ENCODE results near the gene BLM. TPM values are rescaled to one million over a fixed set of nuclear protein-coding genes. Genes with fewer than 3 reads are reported as not detected.
A peak's percentile ranks its signal among the peaks of the same experiment; 100 is the strongest.

Gene BLM
- polyA plus RNA-seq, 2 of the 4 experiments (the other 2 are of a cell fraction) = 10.5 to 15.2 TPM

DNA sequence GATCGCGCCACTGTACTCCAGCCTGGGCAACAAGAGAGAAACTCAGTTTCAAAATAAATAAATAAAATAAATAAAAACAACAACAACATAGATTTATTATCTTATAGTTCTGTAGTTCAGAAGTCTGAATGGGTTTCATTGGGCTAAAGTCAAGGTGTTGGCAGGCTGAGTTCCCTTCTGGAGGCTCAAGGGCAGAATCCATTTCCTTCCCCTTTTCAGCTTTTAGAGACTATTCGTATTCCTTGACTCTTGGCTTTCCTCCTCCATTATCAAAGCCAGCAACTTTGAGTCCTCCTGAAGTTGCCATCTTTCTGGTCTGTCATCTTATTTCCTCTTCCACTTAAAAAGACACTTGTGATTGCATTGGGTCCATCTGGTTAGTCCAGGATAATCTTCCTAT lies 12.1 kb downstream of the BLM start (continued):
- TF ChIP-seq POLR2AphosphoS2 (conservative IDR thresholded peaks at IDR 0.05; ENCODE audit: low read length) (no peak), HEYL (CRISPR knock-in tag; IDR thresholded peaks at IDR 0.05) (no peak)
- TF ChIP-seq, protein P1, sequence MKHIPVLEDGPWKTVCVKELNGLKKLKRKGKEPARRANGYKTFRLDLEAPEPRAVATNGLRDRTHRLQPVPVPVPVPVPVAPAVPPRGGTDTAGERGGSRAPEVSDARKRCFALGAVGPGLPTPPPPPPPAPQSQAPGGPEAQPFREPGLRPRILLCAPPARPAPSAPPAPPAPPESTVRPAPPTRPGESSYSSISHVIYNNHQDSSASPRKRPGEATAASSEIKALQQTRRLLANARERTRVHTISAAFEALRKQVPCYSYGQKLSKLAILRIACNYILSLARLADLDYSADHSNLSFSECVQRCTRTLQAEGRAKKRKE (CRISPR knock-in tag; IDR thresholded peaks at IDR 0.05; ENCODE audit: low read depth) = no peak

DNA sequence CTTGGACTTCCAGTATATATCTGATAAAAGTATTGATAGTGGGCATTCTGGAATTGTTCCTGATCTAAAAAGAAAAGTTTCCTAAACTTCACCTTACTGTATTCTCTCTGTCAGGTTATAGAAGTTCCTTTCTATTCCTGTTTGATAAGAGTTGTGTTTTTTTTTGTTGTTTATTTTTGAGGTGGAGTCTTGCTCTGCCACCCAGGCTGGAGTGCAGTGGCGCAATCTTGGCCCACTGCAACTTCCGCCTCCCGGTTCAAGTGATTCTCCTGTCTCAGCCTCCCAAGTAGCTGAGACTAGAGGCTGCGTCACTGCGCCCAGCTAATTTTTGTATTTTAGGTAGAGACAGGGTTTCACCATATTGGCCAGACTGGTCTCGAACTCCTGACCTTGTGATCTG lies 13.1 kb downstream of the BLM start:
- ATAC-seq = no peak
- no peak for DNase-seq (ENCODE audit: low read depth in 1 of 2, low spot score in 1 of 2)

DNA sequence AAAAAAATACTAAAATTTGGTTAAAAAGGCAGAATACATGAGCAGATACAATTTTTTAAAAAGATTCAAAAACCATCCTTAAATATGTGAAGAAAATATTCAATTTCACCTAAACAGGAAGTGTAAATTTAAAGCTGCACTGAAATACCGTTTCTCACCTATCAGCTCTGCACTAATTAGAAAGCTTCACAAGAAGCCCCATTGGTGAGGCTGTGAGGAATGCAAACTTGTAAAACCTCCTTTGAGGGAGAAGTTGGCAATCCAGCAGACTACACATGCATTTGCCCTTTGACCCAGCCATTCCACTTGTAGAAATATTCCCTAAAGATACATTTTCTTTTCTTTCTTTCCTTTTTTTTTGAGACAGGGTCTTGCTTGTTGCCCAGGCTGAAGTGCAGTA lies 18.8 kb downstream of the BLM start:
- 91% methylated on average over 1 of the region's 1 CpG for WGBS (ENCODE audit: missing lambda C conversion rate)
- ATAC-seq (no peak), FAIRE-seq (no peak), DNase-seq (ENCODE audit: low read depth in 1 of 2, low spot score in 1 of 2) (no peak)
- H3K27ac ChIP-seq = no peak overlapping the region
- peaks cover 9% of the 10 kb centered on the region; the same call in 1 of the 3 replicates for H3K9me3 ChIP-seq
- no peak overlapping the region for H3K4me3 ChIP-seq
- ChIA-PET CTCF (no interaction called here), POLR2A (no interaction called here)
- no peaks in the 10 kb centered on the region for H3K4me1 ChIP-seq
- H3K4me2 ChIP-seq = no peak overlapping the region
- TF ChIP-seq, protein P2, sequence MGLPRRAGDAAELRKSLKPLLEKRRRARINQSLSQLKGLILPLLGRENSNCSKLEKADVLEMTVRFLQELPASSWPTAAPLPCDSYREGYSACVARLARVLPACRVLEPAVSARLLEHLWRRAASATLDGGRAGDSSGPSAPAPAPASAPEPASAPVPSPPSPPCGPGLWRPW (IDR thresholded peaks at IDR 0.05) = no peak
- TF ChIP-seq POLR2AphosphoS2 (conservative IDR thresholded peaks at IDR 0.05; ENCODE audit: low read length) = no peak
- TF ChIP-seq, protein P3, sequence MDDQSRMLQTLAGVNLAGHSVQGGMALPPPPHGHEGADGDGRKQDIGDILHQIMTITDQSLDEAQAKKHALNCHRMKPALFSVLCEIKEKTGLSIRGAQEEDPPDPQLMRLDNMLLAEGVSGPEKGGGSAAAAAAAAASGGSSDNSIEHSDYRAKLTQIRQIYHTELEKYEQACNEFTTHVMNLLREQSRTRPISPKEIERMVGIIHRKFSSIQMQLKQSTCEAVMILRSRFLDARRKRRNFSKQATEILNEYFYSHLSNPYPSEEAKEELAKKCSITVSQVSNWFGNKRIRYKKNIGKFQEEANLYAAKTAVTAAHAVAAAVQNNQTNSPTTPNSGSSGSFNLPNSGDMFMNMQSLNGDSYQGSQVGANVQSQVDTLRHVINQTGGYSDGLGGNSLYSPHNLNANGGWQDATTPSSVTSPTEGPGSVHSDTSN (IDR thresholded peaks at IDR 0.05) = no peak
- no peak for TF ChIP-seq NR3C1 (IDR thresholded peaks at IDR 0.05)
- TF ChIP-seq, protein P4, sequence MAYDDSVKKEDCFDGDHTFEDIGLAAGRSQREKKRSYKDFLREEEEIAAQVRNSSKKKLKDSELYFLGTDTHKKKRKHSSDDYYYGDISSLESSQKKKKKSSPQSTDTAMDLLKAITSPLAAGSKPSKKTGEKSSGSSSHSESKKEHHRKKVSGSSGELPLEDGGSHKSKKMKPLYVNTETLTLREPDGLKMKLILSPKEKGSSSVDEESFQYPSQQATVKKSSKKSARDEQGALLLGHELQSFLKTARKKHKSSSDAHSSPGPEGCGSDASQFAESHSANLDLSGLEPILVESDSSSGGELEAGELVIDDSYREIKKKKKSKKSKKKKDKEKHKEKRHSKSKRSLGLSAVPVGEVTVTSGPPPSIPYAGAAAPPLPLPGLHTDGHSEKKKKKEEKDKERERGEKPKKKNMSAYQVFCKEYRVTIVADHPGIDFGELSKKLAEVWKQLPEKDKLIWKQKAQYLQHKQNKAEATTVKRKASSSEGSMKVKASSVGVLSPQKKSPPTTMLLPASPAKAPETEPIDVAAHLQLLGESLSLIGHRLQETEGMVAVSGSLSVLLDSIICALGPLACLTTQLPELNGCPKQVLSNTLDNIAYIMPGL (CRISPR knock-in tag; IDR thresholded peaks at IDR 0.05; ENCODE audit: borderline replicate concordance) = no peak
- TF ChIP-seq EHMT2 (IDR thresholded peaks at IDR 0.05; ENCODE audit: low read depth) = no peak
- no peak for TF ChIP-seq ZSCAN20 (CRISPR knock-in tag; IDR thresholded peaks at IDR 0.05)
- TF ChIP-seq, protein P5, sequence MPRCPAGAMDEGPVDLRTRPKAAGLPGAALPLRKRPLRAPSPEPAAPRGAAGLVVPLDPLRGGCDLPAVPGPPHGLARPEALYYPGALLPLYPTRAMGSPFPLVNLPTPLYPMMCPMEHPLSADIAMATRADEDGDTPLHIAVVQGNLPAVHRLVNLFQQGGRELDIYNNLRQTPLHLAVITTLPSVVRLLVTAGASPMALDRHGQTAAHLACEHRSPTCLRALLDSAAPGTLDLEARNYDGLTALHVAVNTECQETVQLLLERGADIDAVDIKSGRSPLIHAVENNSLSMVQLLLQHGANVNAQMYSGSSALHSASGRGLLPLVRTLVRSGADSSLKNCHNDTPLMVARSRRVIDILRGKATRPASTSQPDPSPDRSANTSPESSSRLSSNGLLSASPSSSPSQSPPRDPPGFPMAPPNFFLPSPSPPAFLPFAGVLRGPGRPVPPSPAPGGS (IDR thresholded peaks at IDR 0.05) = no peak
- TF ChIP-seq GATA3 (IDR thresholded peaks at IDR 0.05; ENCODE audit: borderline replicate concordance) = no peak
- no peak for TF ChIP-seq HDAC2 (IDR thresholded peaks at IDR 0.05)
- no peak for TF ChIP-seq FOSB (CRISPR knock-in tag; IDR thresholded peaks at IDR 0.05)
- TF ChIP-seq, protein P6, sequence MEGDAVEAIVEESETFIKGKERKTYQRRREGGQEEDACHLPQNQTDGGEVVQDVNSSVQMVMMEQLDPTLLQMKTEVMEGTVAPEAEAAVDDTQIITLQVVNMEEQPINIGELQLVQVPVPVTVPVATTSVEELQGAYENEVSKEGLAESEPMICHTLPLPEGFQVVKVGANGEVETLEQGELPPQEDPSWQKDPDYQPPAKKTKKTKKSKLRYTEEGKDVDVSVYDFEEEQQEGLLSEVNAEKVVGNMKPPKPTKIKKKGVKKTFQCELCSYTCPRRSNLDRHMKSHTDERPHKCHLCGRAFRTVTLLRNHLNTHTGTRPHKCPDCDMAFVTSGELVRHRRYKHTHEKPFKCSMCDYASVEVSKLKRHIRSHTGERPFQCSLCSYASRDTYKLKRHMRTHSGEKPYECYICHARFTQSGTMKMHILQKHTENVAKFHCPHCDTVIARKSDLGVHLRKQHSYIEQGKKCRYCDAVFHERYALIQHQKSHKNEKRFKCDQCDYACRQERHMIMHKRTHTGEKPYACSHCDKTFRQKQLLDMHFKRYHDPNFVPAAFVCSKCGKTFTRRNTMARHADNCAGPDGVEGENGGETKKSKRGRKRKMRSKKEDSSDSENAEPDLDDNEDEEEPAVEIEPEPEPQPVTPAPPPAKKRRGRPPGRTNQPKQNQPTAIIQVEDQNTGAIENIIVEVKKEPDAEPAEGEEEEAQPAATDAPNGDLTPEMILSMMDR (IDR thresholded peaks at IDR 0.05) = no peak
- TF ChIP-seq FOSL2 (IDR thresholded peaks at IDR 0.05) = no peak
- no peak for TF ChIP-seq FOSL2 (CRISPR knock-in tag; IDR thresholded peaks at IDR 0.05)
- TF ChIP-seq SMC3 (IDR thresholded peaks at IDR 0.05) = no peak
- TF ChIP-seq RNF2 (IDR thresholded peaks at IDR 0.05; ENCODE audit: borderline replicate concordance, low read depth) = no peak

More for the DNA sequence above, 13.1 kb downstream of the BLM start:
- 87% methylated on average over 6 of the region's 6 CpGs for WGBS (ENCODE audit: missing lambda C conversion rate)
- Histone ChIP-seq H3K9me3 (peaks cover 9% of the 10 kb centered on the region; the same call in 1 of the 3 replicates), H3K4me1 (no peaks in the 10 kb centered on the region), H3K27ac (no peak overlapping the region), H3K4me3 (no peak overlapping the region), H3K4me2 (no peak overlapping the region)
- CTCF ChIA-PET = interaction anchor here (2.0 kb wide), 1 partner anchor 156 kb away, joined by 6 read pairs; no protein-coding TSS in a partner anchor
- POLR2A ChIA-PET = no interaction called here
- TF ChIP-seq TFCP2L1 (CRISPR knock-in tag; IDR thresholded peaks at IDR 0.05) = no peak
- TF ChIP-seq, protein P7, sequence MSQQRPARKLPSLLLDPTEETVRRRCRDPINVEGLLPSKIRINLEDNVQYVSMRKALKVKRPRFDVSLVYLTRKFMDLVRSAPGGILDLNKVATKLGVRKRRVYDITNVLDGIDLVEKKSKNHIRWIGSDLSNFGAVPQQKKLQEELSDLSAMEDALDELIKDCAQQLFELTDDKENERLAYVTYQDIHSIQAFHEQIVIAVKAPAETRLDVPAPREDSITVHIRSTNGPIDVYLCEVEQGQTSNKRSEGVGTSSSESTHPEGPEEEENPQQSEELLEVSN (IDR thresholded peaks at IDR 0.05; ENCODE audit: borderline replicate concordance, low read depth) = no peak
- TF ChIP-seq NPAS2 (CRISPR knock-in tag; IDR thresholded peaks at IDR 0.05; ENCODE audit: borderline replicate concordance) = no peak
- TF ChIP-seq, protein P1 (CRISPR knock-in tag; IDR thresholded peaks at IDR 0.05; ENCODE audit: low read depth) = no peak
- no peak for TF ChIP-seq TP53 (CRISPR knock-in tag; IDR thresholded peaks at IDR 0.05)
- no peak for TF ChIP-seq CBX8 (IDR thresholded peaks at IDR 0.05)
- TF ChIP-seq CEBPB (IDR thresholded peaks at IDR 0.05) = 0 out of 4 replicates have a peak, but pooled peaks of 1 of the 2 experiments have one; percentile 18
- no peak for FAIRE-seq
